Neural crest cell (in vitro differentiated cells): ENCODE measurements around the gene PVALEF. TPM values are rescaled to one million over a fixed set of nuclear protein-coding genes. Genes with fewer than 3 reads are reported as not detected.
A peak's percentile ranks its signal among the peaks of the same experiment; 100 is the strongest.

ENCODE experiments used
- DNase-seq: peaks from one replicate; pipeline ENCODE4 v3.0.0; 2021; ENCODE audit warnings: low read depth, mixed read lengths, low spot score
- H3K27ac Mint-ChIP-seq: one replicate; pipeline ENCODE4 v1.8.0; 2021; ENCODE audit warnings: mild to moderate bottlenecking, mixed read lengths; ENCODE audit not compliant: unreplicated experiment
- H3K27me3 Mint-ChIP-seq: 2 replicates; pipeline ENCODE4 v1.8.0; 2021; ENCODE audit warnings: low read depth, mild to moderate bottlenecking, mixed read lengths
- H3K36me3 Mint-ChIP-seq: 2 replicates; pipeline ENCODE4 v1.8.0; 2021; ENCODE audit warnings: low read depth, mild to moderate bottlenecking, mixed read lengths
- H3K4me1 Mint-ChIP-seq: 2 replicates; pipeline ENCODE4 v1.8.0; 2021; ENCODE audit warnings: mixed read lengths
- H3K4me3 Mint-ChIP-seq: one replicate; pipeline ENCODE4 v1.8.0; 2021; ENCODE audit warnings: mild to moderate bottlenecking, mixed read lengths
- H3K9me3 Mint-ChIP-seq: 2 replicates; pipeline ENCODE4 v1.8.0; 2021; ENCODE audit warnings: mixed read lengths
- total RNA-seq: library from RNA; stranded (reverse); gene quantifications from 2 replicates; pipeline ENCODE4 v1.2.1, GENCODE V29; 2021
- TF ChIP-seq, protein P1 (sequence below): fragments of 200-600 bp; sonication (generic); conservative IDR thresholded peaks from 2 replicates; pipeline ENCODE4 v1.5.0; 2021; ENCODE audit warnings: antibody characterized with exemption, mild to moderate bottlenecking

The PVALEF gene
- total RNA-seq, 1 donor from 2014 or later = not detected

DNA sequence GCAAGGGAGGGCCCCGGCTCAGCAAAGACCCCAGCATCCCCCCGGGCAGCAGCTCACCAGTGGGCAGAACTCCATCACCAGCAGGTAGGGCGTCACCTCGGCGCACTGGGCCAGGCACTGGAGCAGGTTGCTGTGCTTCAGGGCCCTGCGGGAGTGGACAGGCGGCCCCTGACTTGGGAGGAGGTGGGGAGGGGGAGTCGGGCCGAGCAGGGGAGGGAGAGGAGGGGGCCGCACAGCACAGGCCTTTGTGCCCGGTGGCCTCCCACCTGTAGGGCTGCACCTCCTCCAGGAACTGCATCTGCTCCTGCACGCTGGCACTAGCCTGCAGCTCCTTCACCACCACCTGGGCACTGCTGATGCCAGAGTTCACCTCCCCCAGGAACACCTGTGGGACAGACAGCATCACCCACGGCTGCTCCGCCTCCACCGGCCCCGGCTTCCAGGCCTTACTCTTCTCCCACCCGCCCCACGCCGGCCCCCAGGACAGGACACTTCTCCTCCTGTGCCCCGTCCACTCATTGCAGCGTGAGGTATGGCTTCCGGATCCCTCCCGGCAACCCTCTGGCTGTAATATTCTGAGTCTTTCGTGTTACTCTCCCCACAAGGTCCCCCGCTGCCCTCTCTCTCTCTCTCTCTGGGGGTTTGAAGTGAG lies 37.7 kb upstream of the PVALEF start:
- H3K4me3 Mint-ChIP-seq = no peak overlapping the region
- TF ChIP-seq, protein P1, sequence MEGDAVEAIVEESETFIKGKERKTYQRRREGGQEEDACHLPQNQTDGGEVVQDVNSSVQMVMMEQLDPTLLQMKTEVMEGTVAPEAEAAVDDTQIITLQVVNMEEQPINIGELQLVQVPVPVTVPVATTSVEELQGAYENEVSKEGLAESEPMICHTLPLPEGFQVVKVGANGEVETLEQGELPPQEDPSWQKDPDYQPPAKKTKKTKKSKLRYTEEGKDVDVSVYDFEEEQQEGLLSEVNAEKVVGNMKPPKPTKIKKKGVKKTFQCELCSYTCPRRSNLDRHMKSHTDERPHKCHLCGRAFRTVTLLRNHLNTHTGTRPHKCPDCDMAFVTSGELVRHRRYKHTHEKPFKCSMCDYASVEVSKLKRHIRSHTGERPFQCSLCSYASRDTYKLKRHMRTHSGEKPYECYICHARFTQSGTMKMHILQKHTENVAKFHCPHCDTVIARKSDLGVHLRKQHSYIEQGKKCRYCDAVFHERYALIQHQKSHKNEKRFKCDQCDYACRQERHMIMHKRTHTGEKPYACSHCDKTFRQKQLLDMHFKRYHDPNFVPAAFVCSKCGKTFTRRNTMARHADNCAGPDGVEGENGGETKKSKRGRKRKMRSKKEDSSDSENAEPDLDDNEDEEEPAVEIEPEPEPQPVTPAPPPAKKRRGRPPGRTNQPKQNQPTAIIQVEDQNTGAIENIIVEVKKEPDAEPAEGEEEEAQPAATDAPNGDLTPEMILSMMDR = no peak
- no peak overlapping the region for H3K27ac Mint-ChIP-seq
- H3K36me3 Mint-ChIP-seq = no peaks in the 10 kb centered on the region
- H3K27me3 Mint-ChIP-seq = no peaks in the 10 kb centered on the region
- DNase-seq = no peak
- peaks cover 4% of the 10 kb centered on the region for H3K4me1 Mint-ChIP-seq
- H3K9me3 Mint-ChIP-seq = no peaks in the 10 kb centered on the region

DNA sequence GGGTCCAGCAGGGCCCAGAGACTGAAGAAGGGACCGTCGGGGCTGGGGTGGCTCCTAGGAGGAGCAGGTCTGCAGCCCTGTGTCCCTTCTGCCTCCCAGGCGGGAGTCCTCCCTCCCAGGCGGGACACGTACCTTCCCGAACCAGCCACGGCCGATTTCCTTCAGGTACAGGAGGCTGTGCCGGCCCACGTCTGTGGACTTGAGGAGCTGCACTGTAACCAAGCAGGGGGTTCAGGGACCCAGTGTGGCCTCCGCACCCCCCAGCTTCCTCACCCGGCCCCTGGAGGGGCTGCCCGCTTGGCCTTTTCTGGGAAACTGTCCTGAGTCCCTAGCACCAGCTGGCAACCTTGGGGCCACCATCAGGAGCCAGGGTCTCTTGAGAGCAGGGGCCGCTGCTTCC lies 37.0 kb upstream of the PVALEF start:
- TF ChIP-seq, protein P1 = no peak
- Mint-ChIP-seq H3K27ac (no peak overlapping the region), H3K27me3 (no peaks in the 10 kb centered on the region), H3K9me3 (no peaks in the 10 kb centered on the region), H3K4me1 (peaks cover 4% of the 10 kb centered on the region), H3K36me3 (no peaks in the 10 kb centered on the region), H3K4me3 (no peak overlapping the region)
- DNase-seq = no peak

DNA sequence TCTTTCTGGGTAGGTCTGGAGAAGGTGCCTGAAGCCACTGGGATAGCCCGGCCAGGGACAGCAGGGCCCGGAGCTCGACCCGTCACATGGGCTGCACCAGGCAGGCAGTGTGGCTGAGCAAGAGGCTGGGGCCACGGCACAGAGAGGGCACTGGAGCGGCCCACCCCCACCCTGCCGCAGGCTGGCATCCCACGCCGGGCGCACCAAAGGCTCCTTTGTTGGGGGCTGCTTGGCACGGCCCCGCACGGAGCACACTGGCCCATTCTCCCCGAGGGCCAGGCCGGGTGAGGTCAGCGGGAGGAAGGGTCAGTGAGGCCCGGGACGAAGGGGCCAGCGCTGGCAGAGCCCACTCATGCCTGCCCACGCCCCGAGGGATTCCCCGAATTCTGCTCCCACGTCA lies 36.5 kb upstream of the PVALEF start:
- peaks cover 4% of the 10 kb centered on the region for H3K4me1 Mint-ChIP-seq
- H3K9me3 Mint-ChIP-seq = no peaks in the 10 kb centered on the region
- no peaks in the 10 kb centered on the region for H3K36me3 Mint-ChIP-seq
- TF ChIP-seq, protein P1 = no peak
- H3K27ac Mint-ChIP-seq = no peak overlapping the region
- no peak for DNase-seq
- H3K4me3 Mint-ChIP-seq = no peak overlapping the region
- no peaks in the 10 kb centered on the region for H3K27me3 Mint-ChIP-seq

DNA sequence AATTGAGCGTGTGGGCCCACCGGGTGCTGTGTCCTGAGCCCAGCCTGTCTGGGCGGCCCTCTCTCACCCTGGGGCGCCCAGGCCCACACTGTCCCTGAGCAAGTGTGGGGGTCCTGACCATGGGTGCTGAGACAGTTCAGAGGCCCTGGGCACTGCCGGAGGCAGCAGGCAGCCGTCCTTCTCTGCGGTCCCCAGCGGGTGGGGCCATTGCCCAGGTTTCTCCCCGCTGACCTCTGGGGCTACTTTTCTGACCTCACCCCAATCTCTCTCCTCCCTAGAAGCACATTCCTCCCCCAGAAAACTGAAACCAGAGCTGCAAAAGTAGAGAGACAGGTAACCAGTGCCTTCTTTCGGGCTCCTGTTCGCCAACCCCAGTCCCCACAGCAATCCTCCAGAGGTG lies 36.0 kb upstream of the PVALEF start:
- Mint-ChIP-seq H3K27ac (peak overlapping the region; percentile 75), H3K4me3 (no peak overlapping the region), H3K4me1 (peaks cover 4% of the 10 kb centered on the region), H3K36me3 (no peaks in the 10 kb centered on the region), H3K27me3 (no peaks in the 10 kb centered on the region), H3K9me3 (no peaks in the 10 kb centered on the region)
- TF ChIP-seq, protein P1 = peak; percentile 23
- no peak for DNase-seq

DNA sequence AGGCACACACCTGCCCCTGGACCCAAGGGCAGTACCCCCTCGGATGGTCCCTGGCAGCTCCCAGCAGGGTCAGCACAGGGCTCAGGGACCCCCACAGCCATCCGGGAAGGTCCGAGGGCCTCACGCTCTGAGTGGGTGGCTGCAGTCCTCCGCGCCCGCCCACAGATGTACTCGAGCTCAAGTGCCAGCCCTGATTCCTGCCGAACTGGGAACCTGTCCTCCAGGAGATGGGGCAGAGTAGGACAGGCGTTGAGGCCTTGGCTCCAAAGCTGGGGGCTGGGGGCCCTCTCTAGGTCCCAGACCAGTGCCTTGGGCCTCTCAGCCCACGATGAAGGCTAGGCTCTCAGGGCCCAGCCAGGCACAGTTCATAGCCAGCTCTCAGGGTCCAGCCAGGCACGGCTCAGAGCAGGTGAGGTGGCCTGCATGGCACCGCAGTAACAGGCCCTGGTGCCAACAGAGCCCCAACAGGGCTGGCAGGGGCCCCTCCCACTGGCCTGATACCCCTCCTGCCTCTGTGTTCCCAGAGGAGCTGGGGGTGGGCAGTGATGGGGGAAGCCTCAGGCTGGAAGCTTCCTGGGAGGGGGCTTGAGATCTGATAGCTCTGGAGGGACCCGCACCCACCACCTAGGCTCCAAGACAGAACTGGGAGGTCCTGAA lies 35.5 kb upstream of the PVALEF start:
- H3K4me1 Mint-ChIP-seq = peaks cover 4% of the 10 kb centered on the region
- no peaks in the 10 kb centered on the region for H3K27me3 Mint-ChIP-seq
- no peak overlapping the region for H3K4me3 Mint-ChIP-seq
- no peak for DNase-seq
- H3K27ac Mint-ChIP-seq = no peak overlapping the region
- no peaks in the 10 kb centered on the region for H3K36me3 Mint-ChIP-seq
- no peaks in the 10 kb centered on the region for H3K9me3 Mint-ChIP-seq
- TF ChIP-seq, protein P1 = no peak
